Measurements from ENCODE around the gene AREG. TPM values are rescaled to one million over a fixed set of nuclear protein-coding genes. Genes with fewer than 3 reads are reported as not detected.
A peak's percentile ranks its signal among the peaks of the same experiment; 100 is the strongest.

The AREG gene
- total and polyA plus RNA-seq, 2 of the 13 experiments (the other 11 are each of a cell fraction or from before 2014, with no cell fraction given), result 6.2 to 7.1 TPM

DNA sequence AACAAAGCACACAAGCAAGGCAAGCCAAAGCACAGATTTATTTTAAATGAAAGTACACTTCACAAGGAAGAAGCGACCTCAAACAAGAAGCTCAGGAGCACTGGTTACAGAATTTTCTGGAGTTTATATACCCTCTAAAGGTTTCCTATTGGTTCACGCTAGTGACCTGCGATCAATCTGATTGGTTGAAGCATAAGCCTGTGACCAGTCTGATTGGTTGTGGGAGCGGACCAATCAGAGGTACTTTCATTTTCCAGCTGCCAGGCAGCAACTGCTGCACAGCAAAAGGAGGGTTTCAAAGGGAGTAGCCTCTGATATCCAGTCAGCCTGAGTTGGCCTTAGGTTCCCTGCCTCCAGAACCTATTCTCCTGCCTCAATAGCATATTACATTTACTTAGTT is 4.6 kb upstream of the AREG start:
- no peaks in the 10 kb centered on the region for H4K20me1 ChIP-seq (ENCODE audit: insufficient read depth, low read length)
- in situ Hi-C loops (cut with HindIII; ENCODE audit: extremely low pct_ligation_motif_present, low pct_unique_long_range_greater_than_20kb), result no loop called here
- H3K27me3 ChIP-seq (ENCODE audit: control insufficient read depth in 1 of 2, insufficient read depth in 2 of 2, low read length in 2 of 2), result no peaks in the 10 kb centered on the region; a peak in 1 of 5 replicates
- no TSS peak for BruUV-seq (replicated peaks)
- CTCF ChIA-PET (ENCODE audit: low intra/inter-chr PET ratio, low total read pairs), result no interaction called here
- no peak overlapping the region for H2AFZ ChIP-seq (ENCODE audit: low read length)
- no peak overlapping the region for H3K4me3 ChIP-seq (replicated peaks in 1 of 3; ENCODE audit: insufficient read depth in 1 of 3, low read depth in 2 of 3, low read length in 3 of 3)
- ATAC-seq (peak; percentile 72), DNase-seq (ENCODE audit: low spot score) (peak; percentile 59), FAIRE-seq (no peak)
- H3K9ac ChIP-seq (ENCODE audit: insufficient read depth, low read depth, low read length), result no peak overlapping the region
- no peaks in the 10 kb centered on the region for H3K4me1 ChIP-seq (ENCODE audit: insufficient read depth, low read length)
- H3K27ac ChIP-seq (ENCODE audit: extremely low read length, insufficient read depth, low read length), result no peak overlapping the region
- H3K4me2 ChIP-seq (ENCODE audit: low read depth, low read length), result peak overlapping the region; percentile 46
- intact Hi-C loops (cut with micrococcal nuclease; ENCODE audit: unreplicated experiment), result no loop called here
- H3K9me3 ChIP-seq (ENCODE audit: low read length), result no peaks in the 10 kb centered on the region
- no peaks in the 10 kb centered on the region for H3K79me2 ChIP-seq (ENCODE audit: insufficient read depth, low read length)
- 29% methylated on average over 3 of the region's 4 CpGs for WGBS (ENCODE audit: low lambda C conversion rate)
- H3K36me3 ChIP-seq (replicated peaks in 1 of 2; ENCODE audit: control insufficient read depth in 1 of 2, insufficient read depth in 2 of 2, low read length in 2 of 2), result no peaks in the 10 kb centered on the region
- POLR2A ChIA-PET, result interaction anchor here (0.8 to 1.2 kb wide), 2 partner anchors 91 to 225 kb away, joined by 3 read pairs; no protein-coding TSS in a partner anchor
- TF ChIP-seq, protein P1, sequence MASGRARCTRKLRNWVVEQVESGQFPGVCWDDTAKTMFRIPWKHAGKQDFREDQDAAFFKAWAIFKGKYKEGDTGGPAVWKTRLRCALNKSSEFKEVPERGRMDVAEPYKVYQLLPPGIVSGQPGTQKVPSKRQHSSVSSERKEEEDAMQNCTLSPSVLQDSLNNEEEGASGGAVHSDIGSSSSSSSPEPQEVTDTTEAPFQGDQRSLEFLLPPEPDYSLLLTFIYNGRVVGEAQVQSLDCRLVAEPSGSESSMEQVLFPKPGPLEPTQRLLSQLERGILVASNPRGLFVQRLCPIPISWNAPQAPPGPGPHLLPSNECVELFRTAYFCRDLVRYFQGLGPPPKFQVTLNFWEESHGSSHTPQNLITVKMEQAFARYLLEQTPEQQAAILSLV (CRISPR knock-in tag; IDR thresholded peaks at IDR 0.05; ENCODE audit: borderline replicate concordance), result no peak
- TF ChIP-seq MXI1 (IDR thresholded peaks at IDR 0.05; ENCODE audit: borderline replicate concordance, low read depth, low read length), result no peak
- TF ChIP-seq IKZF1 (IDR thresholded peaks at IDR 0.05), result no peak
- TF ChIP-seq RCOR2 (CRISPR knock-in tag; IDR thresholded peaks at IDR 0.05), result no peak
- TF ChIP-seq CHCHD3 (CRISPR knock-in tag; IDR thresholded peaks at IDR 0.05), result no peak
- no peak for TF ChIP-seq ZNF782 (CRISPR knock-in tag; IDR thresholded peaks at IDR 0.05; ENCODE audit: borderline replicate concordance)
- TF ChIP-seq, protein P2, sequence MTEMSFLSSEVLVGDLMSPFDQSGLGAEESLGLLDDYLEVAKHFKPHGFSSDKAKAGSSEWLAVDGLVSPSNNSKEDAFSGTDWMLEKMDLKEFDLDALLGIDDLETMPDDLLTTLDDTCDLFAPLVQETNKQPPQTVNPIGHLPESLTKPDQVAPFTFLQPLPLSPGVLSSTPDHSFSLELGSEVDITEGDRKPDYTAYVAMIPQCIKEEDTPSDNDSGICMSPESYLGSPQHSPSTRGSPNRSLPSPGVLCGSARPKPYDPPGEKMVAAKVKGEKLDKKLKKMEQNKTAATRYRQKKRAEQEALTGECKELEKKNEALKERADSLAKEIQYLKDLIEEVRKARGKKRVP (CRISPR knock-in tag; IDR thresholded peaks at IDR 0.05), result no peak
- TF ChIP-seq NFYC (CRISPR knock-in tag; IDR thresholded peaks at IDR 0.05), result peak; percentile 83
- TF ChIP-seq BORCS8-MEF2B (CRISPR knock-in tag; IDR thresholded peaks at IDR 0.05), result no peak
- TF ChIP-seq, protein P3, sequence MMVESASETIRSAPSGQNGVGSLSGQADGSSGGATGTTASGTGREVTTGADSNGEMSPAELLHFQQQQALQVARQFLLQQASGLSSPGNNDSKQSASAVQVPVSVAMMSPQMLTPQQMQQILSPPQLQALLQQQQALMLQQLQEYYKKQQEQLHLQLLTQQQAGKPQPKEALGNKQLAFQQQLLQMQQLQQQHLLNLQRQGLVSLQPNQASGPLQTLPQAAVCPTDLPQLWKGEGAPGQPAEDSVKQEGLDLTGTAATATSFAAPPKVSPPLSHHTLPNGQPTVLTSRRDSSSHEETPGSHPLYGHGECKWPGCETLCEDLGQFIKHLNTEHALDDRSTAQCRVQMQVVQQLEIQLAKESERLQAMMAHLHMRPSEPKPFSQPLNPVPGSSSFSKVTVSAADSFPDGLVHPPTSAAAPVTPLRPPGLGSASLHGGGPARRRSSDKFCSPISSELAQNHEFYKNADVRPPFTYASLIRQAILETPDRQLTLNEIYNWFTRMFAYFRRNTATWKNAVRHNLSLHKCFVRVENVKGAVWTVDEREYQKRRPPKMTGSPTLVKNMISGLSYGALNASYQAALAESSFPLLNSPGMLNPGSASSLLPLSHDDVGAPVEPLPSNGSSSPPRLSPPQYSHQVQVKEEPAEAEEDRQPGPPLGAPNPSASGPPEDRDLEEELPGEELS (CRISPR knock-in tag; IDR thresholded peaks at IDR 0.05), result no peak
- TF ChIP-seq POGZ (CRISPR knock-in tag; IDR thresholded peaks at IDR 0.05), result no peak
- no peak for TF ChIP-seq EZH2 (conservative IDR thresholded peaks at IDR 0.05; ENCODE audit: low read depth, low read length)
- TF ChIP-seq ZFY (CRISPR knock-in tag; IDR thresholded peaks at IDR 0.05), result no peak
- no peak for TF ChIP-seq ZMYM3 (CRISPR knock-in tag; IDR thresholded peaks at IDR 0.05)
- TF ChIP-seq RFX5 (IDR thresholded peaks at IDR 0.05; ENCODE audit: low read depth, low read length), result peak; percentile 46; the same call in 1 of the 2 replicates
- no peak for TF ChIP-seq TBP (CRISPR knock-in tag; IDR thresholded peaks at IDR 0.05)
- TF ChIP-seq GATA4 (IDR thresholded peaks at IDR 0.05; ENCODE audit: borderline replicate concordance, low read depth), result no peak
- TF ChIP-seq ARNT (IDR thresholded peaks at IDR 0.05), result no peak
- TF ChIP-seq PHF20 (CRISPR knock-in tag; IDR thresholded peaks at IDR 0.05), result no peak
- TF ChIP-seq, protein P4, sequence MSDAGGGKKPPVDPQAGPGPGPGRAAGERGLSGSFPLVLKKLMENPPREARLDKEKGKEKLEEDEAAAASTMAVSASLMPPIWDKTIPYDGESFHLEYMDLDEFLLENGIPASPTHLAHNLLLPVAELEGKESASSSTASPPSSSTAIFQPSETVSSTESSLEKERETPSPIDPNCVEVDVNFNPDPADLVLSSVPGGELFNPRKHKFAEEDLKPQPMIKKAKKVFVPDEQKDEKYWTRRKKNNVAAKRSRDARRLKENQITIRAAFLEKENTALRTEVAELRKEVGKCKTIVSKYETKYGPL (CRISPR knock-in tag; IDR thresholded peaks at IDR 0.05), result no peak
- TF ChIP-seq MYC (CRISPR knock-in tag; IDR thresholded peaks at IDR 0.05; ENCODE audit: borderline replicate concordance), result no peak
- TF ChIP-seq, protein P5, sequence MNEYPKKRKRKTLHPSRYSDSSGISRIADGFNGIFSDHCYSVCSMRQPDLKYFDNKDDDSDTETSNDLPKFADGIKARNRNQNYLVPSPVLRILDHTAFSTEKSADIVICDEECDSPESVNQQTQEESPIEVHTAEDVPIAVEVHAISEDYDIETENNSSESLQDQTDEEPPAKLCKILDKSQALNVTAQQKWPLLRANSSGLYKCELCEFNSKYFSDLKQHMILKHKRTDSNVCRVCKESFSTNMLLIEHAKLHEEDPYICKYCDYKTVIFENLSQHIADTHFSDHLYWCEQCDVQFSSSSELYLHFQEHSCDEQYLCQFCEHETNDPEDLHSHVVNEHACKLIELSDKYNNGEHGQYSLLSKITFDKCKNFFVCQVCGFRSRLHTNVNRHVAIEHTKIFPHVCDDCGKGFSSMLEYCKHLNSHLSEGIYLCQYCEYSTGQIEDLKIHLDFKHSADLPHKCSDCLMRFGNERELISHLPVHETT (CRISPR knock-in tag; conservative IDR thresholded peaks at IDR 0.05), result no peak
- TF ChIP-seq IRF2 (CRISPR knock-in tag; IDR thresholded peaks at IDR 0.05), result 0 out of 2 replicates have a peak, but pooled peaks have one; percentile 17

Data from HepG2 (cell line).